Left lung (tissue), 10 donors: ENCODE measurements around the gene INPP4B. TPM values are rescaled to one million over a fixed set of nuclear protein-coding genes. Genes with fewer than 3 reads are reported as not detected.
"Not testable (repeated sequence)": the region's sequence is repeated elsewhere in the genome, so short reads cannot be mapped to it uniquely, and the experiment has no call there.

Source experiments
- ATAC-seq: fragments of 200-7000 bp; cut with Tn5 transposase; one replicate; pipeline ENCODE4 v1.9.1; 2020; ENCODE audit warnings: moderate library complexity
- DNase-seq, 4 donors: peaks; one replicate each; pipeline ENCODE4 v3.0.0-alpha.2; 2013 to 2020
- H3K27ac ChIP-seq, 2 donors: fragments of 200-600 bp; sonication (generic) in 1 of 2; one replicate each; pipeline versions ENCODE4 v1.5.0 to v1.8.0; 2020 to 2021
- H3K27me3 ChIP-seq, 2 donors: fragments of 200-600 bp; sonication (generic) in 1 of 2; one replicate each; pipeline versions ENCODE4 v1.5.0 to v1.8.0; 2020 to 2021
- H3K36me3 ChIP-seq, 2 donors: fragments of 200-600 bp; sonication (generic) in 1 of 2; one replicate each; pipeline versions ENCODE4 v1.5.0 to v1.8.0; 2020 to 2021
- H3K4me1 ChIP-seq, 2 donors: fragments of 200-600 bp; one replicate each; pipeline ENCODE4 v1.8.0; 2021
- H3K4me3 ChIP-seq, 2 donors: fragments of 200-600 bp; sonication (generic) in 1 of 2; one replicate each; pipeline versions ENCODE4 v1.5.0 to v1.8.0; 2020 to 2021; ENCODE audit warnings: mild to moderate bottlenecking in 1 of 2
- H3K9me3 ChIP-seq, 2 donors: fragments of 200-600 bp; sonication (generic) in 1 of 2; one replicate each; pipeline versions ENCODE4 v1.5.0 to v1.8.0; 2020 to 2021
- CTCF ChIP-seq, 2 donors: fragments of 200-600 bp; sonication (generic) in 1 of 2; IDR thresholded peaks; one replicate each; pipeline versions ENCODE4 v1.5.0 to v1.8.0; 2021; ENCODE audit warnings: antibody characterized with exemption in 2 of 2
- intact Hi-C, 2 donors: fragments of 100-400 bp; cut with DNase I; formaldehyde crosslinking; loops; one replicate each; pipeline versions ENCODE4 v1.11.2 to v1.14.2; 2022
- polyA plus RNA-seq, 6 donors: library from polyadenylated mRNA; unstranded; fragments of 120-200 nt; gene quantifications; one replicate each; pipeline ENCODE4 v1.2.1, GENCODE V29; 2013; ENCODE audit not compliant: insufficient read length in 6 of 6
- total RNA-seq, 2 donors: library from RNA; stranded (reverse); fragmentation: NEBNext Ultra II Directional; extraction: Animal tissue kit (Norgen Biotek cat#: 25700); gene quantifications; one replicate each; pipeline ENCODE4 v1.2.1, GENCODE V29; 2021
- donor health status: DM: no; HTN: yes; CAD: no.
- donor health status: DM: no; HTN: no; CAD: no.

The INPP4B gene
- total and polyA plus RNA-seq, 8 donors = 7.3 to 15.1 (median 11.6) TPM

GRCh38 chr4:142812091-142812490, 34.0 kb downstream of the INPP4B start:
- no peak for ATAC-seq
- no peaks in the 10 kb centered on the region for H3K36me3 ChIP-seq
- DNase-seq = no peak
- H3K4me1 ChIP-seq = no peaks in the 10 kb centered on the region
- no peaks in the 10 kb centered on the region for H3K9me3 ChIP-seq
- H3K27ac ChIP-seq = no peak overlapping the region
- intact Hi-C loops = no loop called here
- TF ChIP-seq CTCF (IDR thresholded peaks at IDR 0.05) = no peak
- H3K27me3 ChIP-seq = no peaks in the 10 kb centered on the region
- no peak overlapping the region for H3K4me3 ChIP-seq

GRCh38 chr4:142811034-142811433, 35.1 kb downstream of the INPP4B start:
- Histone ChIP-seq H3K27ac (no peak overlapping the region), H3K36me3 (no peaks in the 10 kb centered on the region), H3K9me3 (no peaks in the 10 kb centered on the region), H3K27me3 (no peaks in the 10 kb centered on the region), H3K4me1 (no peaks in the 10 kb centered on the region), H3K4me3 (no peak overlapping the region)
- DNase-seq = no peak
- intact Hi-C loops = no loop called here
- ATAC-seq = no peak
- TF ChIP-seq CTCF (IDR thresholded peaks at IDR 0.05) = no peak

GRCh38 chr4:142809559-142809958, 36.5 kb downstream of the INPP4B start:
- no peak overlapping the region for H3K27ac ChIP-seq
- DNase-seq (no peak), ATAC-seq (no peak)
- no peak for TF ChIP-seq CTCF (IDR thresholded peaks at IDR 0.05)
- no peaks in the 10 kb centered on the region for H3K9me3 ChIP-seq
- intact Hi-C loops = no loop called here
- H3K36me3 ChIP-seq = no peaks in the 10 kb centered on the region
- H3K27me3 ChIP-seq = no peaks in the 10 kb centered on the region
- H3K4me1 ChIP-seq = no peaks in the 10 kb centered on the region
- no peak overlapping the region for H3K4me3 ChIP-seq

- H3K36me3 ChIP-seq, H3K9me3 ChIP-seq, H3K4me3 ChIP-seq, DNase-seq, ATAC-seq, H3K4me1 ChIP-seq, intact Hi-C loops, H3K27ac ChIP-seq, H3K27me3 ChIP-seq: not testable (repeated sequence)
Observed at GRCh38 chr4:142803879-142804278, 42.2 kb downstream of the INPP4B start.

GRCh38 chr4:142801966-142802365, 44.1 kb downstream of the INPP4B start:
- H3K4me1 ChIP-seq = no peaks in the 10 kb centered on the region
- no peaks in the 10 kb centered on the region for H3K27me3 ChIP-seq
- ATAC-seq = no peak
- H3K36me3 ChIP-seq = no peaks in the 10 kb centered on the region
- no peak overlapping the region for H3K27ac ChIP-seq
- H3K9me3 ChIP-seq = no peaks in the 10 kb centered on the region
- no peak overlapping the region for H3K4me3 ChIP-seq
- TF ChIP-seq CTCF (IDR thresholded peaks at IDR 0.05) = no peak
- intact Hi-C loops = no loop called here
- DNase-seq = no peak

GRCh38 chr4:142781114-142781513, 65.0 kb downstream of the INPP4B start:
- TF ChIP-seq CTCF (IDR thresholded peaks at IDR 0.05) = no peak
- ATAC-seq = no peak
- intact Hi-C loops = no loop called here

More at GRCh38 chr4:142781114-142781513, 65.0 kb downstream of the INPP4B start:
- Histone ChIP-seq H3K4me1 (no peaks in the 10 kb centered on the region), H3K27me3 (no peaks in the 10 kb centered on the region), H3K27ac (no peak overlapping the region), H3K36me3 (no peaks in the 10 kb centered on the region), H3K9me3 (no peaks in the 10 kb centered on the region), H3K4me3 (no peak overlapping the region)
- DNase-seq = no peak
